HG02852 (cell line): Measurements from ENCODE around the gene TLNRD1.
"Not testable (repeated sequence)": the region's sequence is repeated elsewhere in the genome, so short reads cannot be mapped to it uniquely, and the experiment has no call there.

Source experiments
- ATAC-seq: cut with Tn5 transposase; IDR thresholded peaks from one replicate; pipeline ENCODE4 v1.9.1; 2021; ENCODE audit warnings: mild to moderate bottlenecking, moderate library complexity; ENCODE audit not compliant: unreplicated experiment

Gene TLNRD1

GRCh38 chr15:81000624-81001151 is at the start of gene TLNRD1:
TSS of gene TLNRD1 (plus strand) at chr15:81000923. CDS start at chr15:81002272, 1,349 bp downstream.
- peak; percentile 67 for ATAC-seq

- no peak for ATAC-seq
Measured at GRCh38 chr15:80951941-80952340, 48.8 kb upstream of the TLNRD1 start.

- no peak for ATAC-seq
Measured at GRCh38 chr15:80953001-80953952, 47.4 kb upstream of the TLNRD1 start.

GRCh38 chr15:80953953-80954778 is 46.6 kb upstream of the TLNRD1 start:
- ATAC-seq: no peak

- ATAC-seq: not testable (repeated sequence)
Measured at GRCh38 chr15:80955571-80956452, 44.9 kb upstream of the TLNRD1 start.

GRCh38 chr15:80957556-80957955 is 43.2 kb upstream of the TLNRD1 start:
- ATAC-seq: no peak

- no peak for ATAC-seq
Measured at GRCh38 chr15:80957976-80958375, 42.7 kb upstream of the TLNRD1 start.

GRCh38 chr15:80958818-80959495 is 41.8 kb upstream of the TLNRD1 start:
- no peak for ATAC-seq

- ATAC-seq: not testable (repeated sequence)
Measured at GRCh38 chr15:80965454-80965853, 35.3 kb upstream of the TLNRD1 start.

GRCh38 chr15:80966431-80967197 is 34.1 kb upstream of the TLNRD1 start:
- ATAC-seq: no peak

GRCh38 chr15:80967451-80967850 is 33.3 kb upstream of the TLNRD1 start:
- no peak for ATAC-seq

- ATAC-seq: no peak
Measured at GRCh38 chr15:80967991-80968510, 32.7 kb upstream of the TLNRD1 start.

- ATAC-seq: no peak
Measured at GRCh38 chr15:80969316-80969715, 31.4 kb upstream of the TLNRD1 start.

GRCh38 chr15:80970018-80970657 is 30.6 kb upstream of the TLNRD1 start:
- ATAC-seq: no peak

- no peak for ATAC-seq
Measured at GRCh38 chr15:80970658-80971057, 30.1 kb upstream of the TLNRD1 start.

GRCh38 chr15:80971143-80971542 is 29.6 kb upstream of the TLNRD1 start:
- no peak for ATAC-seq

- no peak for ATAC-seq
Measured at GRCh38 chr15:80972276-80972675, 28.4 kb upstream of the TLNRD1 start.

GRCh38 chr15:80974914-80975313 is 25.8 kb upstream of the TLNRD1 start:
- no peak for ATAC-seq
